OCI-LY1 (cell line): ENCODE data around the gene LTO1.

Source experiments
- EZH2 ChIP-seq: fragments of 200-600 bp; sonication (generic), shearing (Covaris generic); IDR thresholded peaks from 2 replicates; pipeline ENCODE4 v1.8.0; 2017; ENCODE audit warnings: borderline replicate concordance, mixed run types, mild to moderate bottlenecking, antibody characterized with exemption, low read length, moderate library complexity, mixed read lengths
- TF ChIP-seq, protein P1 (sequence below): fragments of 200-600 bp; sonication (generic), shearing (Covaris generic); IDR thresholded peaks from 2 replicates; pipeline ENCODE4 v1.5.1; 2017; ENCODE audit warnings: mild to moderate bottlenecking, antibody characterized with exemption, low read length, moderate library complexity, mixed read lengths

GRCh38 chr11:69680688-69681087, 5.5 kb upstream of the LTO1 start:
- TF ChIP-seq, protein P1, sequence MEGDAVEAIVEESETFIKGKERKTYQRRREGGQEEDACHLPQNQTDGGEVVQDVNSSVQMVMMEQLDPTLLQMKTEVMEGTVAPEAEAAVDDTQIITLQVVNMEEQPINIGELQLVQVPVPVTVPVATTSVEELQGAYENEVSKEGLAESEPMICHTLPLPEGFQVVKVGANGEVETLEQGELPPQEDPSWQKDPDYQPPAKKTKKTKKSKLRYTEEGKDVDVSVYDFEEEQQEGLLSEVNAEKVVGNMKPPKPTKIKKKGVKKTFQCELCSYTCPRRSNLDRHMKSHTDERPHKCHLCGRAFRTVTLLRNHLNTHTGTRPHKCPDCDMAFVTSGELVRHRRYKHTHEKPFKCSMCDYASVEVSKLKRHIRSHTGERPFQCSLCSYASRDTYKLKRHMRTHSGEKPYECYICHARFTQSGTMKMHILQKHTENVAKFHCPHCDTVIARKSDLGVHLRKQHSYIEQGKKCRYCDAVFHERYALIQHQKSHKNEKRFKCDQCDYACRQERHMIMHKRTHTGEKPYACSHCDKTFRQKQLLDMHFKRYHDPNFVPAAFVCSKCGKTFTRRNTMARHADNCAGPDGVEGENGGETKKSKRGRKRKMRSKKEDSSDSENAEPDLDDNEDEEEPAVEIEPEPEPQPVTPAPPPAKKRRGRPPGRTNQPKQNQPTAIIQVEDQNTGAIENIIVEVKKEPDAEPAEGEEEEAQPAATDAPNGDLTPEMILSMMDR, result no peak
- TF ChIP-seq EZH2, result no peak
